Suprapubic skin (tissue), 3 donors: ENCODE data around the gene SYK.

Experiments used
- CTCF ChIP-seq, 2 donors: fragments of 200-600 bp in 1 of 2; fragments of 450-650 bp in 1 of 2; sonication (generic) in 1 of 2; IDR thresholded peaks; one replicate each; pipeline ENCODE4 v1.5.1; 2016 to 2019; ENCODE audit warnings: antibody characterized with exemption in 2 of 2, mild to moderate bottlenecking in 1 of 2, moderate library complexity in 1 of 2
- EP300 ChIP-seq: sonication (generic); formaldehyde crosslinking; IDR thresholded peaks from one replicate; pipeline ENCODE4 v1.6.1; 2017; ENCODE audit warnings: antibody characterized with exemption

GRCh38 chr9:90772386-90772785, 29.2 kb upstream of the SYK start:
- TF ChIP-seq EP300: no peak
- no peak for TF ChIP-seq CTCF (IDR thresholded peaks at IDR 0.05)
